NCI-H226 (cell line): Measurements from ENCODE around the gene ARHGEF3.

Experiments used
- DNase-seq: peaks from one replicate; pipeline ENCODE4 v3.0.0-alpha.2; 2015

Gene ARHGEF3

DNA sequence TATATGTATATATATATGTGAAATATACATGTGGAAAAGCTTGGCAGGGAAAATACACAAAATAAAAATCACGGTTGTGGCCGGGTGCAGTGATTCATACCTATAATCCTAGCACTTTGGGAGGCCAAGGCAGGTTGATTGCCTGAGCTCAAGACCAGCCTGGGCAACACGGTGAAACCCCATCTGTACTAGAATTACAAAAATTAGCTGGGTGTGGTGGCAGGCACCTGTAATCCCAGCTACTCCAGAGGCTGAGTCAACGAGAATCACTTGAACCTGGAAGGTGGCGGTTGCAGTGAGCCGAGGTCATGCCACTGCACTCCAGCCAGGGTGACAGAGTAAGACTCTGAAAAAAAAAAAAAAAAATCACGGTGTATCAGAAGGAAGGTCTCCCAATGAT lies 20.8 kb upstream of the ARHGEF3 start:
- no peak for DNase-seq

DNA sequence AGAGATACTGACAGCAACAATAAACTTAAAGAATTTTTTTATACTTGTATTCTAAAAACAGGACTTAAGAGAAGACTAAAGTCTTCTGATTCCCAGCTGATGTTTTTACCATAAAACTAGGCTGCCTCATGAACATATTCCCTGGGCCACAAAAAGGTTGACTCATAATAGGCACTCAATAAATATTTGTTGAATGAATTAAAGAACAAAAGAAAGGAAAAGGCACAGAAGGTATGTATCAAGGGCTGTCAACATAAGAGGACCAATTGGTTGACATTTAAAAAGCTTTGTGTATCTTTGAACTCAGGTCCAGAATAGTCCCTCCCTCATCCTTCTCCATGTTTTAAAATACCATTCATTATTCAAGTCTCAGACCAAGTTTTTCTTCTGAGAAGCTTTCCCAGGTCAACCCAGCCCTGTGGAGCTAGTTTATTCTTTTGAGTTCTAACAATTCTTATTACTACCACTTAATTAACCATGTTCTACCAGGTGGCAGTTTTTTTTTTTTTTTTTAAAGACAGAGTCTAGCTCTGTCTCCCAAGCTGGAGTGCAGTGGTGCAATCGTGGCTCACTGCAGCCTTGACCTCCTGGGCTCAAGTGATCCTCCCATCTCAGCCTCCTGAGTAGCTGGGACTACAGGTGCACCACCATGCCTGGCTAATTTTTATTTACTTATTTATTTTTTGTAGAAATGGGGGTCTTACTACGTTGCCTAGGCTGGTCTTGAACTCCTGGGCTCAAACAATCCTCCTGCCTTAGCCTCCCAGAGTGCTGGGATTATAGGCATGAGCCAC lies 17.5 kb upstream of the ARHGEF3 start:
- DNase-seq = no peak

DNA sequence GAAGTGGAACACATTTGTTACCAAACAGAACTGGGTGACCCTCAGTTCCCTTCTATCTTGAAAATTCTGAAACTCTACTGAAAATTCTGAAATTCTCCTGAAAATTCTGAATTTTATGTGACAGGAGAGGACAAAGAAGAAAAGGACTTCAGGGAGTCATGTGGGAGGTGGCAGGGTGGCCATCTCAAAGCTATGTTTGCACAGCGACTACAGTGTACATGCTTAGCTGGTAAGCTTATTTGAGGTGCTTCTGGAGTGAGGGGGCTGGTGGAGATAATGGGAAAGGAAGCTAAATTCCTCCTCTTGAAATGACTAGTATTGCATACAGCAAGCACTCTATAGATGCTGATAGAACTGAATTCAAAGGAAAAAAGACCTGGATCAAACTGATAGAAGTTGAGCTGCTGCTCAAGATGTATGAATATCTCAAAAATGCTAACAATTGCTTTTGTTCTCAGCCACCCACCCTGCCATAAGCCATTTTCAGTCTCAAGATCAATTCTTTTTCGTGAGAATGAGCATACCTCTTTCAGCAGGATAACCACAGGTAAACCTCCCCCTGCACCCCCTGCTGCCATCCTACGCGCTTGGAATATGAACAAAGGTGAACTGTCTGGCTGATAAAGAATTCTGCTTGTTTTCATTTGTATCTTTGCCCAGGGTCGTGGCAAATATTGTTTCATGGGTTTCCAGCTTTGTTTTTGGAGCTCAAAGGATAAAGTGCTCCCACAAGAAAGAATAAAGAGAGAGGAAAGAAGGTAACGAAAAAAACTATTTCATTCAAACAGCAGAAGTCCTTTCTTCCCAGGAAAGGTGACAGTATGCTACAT lies 16.6 kb upstream of the ARHGEF3 start:
- no peak for DNase-seq

DNA sequence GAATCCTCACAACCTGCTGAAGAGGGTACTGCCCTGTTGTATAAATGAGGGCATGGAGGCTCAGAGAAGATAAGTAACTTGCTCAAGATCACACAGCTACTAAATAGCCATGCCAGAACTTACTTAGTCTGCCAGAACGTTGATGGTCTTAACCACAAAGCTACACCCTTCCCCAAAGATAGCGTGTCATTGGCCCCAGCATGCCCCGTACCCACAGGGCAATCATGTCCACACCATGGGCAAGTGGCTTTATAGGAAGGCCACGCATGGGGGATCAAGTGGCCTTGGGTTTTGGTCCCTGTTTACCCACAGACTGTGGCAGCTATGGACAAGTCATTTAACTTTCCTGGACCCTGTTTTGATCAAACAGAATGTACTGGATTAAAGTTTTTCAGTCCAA lies 15.9 kb upstream of the ARHGEF3 start:
- no peak for DNase-seq

DNA sequence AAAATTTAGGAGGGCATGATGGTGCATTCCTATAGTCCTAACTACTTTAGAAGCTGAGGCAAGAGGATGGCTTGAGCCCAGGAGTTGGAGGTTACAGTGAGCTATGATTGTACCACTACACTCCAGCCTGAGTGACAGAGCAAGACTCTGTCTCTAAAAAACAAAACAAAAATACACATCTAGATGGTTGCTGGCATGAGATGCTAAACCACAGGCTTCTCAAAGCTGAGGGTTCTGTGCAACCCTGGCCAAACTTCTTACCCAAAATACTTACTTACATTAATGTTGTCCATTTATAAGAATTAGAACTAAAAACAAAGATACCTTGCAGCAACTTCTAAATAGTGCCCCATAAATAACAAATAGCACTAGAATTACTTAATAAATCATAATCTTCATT lies 14.3 kb upstream of the ARHGEF3 start:
- DNase-seq = no peak

DNA sequence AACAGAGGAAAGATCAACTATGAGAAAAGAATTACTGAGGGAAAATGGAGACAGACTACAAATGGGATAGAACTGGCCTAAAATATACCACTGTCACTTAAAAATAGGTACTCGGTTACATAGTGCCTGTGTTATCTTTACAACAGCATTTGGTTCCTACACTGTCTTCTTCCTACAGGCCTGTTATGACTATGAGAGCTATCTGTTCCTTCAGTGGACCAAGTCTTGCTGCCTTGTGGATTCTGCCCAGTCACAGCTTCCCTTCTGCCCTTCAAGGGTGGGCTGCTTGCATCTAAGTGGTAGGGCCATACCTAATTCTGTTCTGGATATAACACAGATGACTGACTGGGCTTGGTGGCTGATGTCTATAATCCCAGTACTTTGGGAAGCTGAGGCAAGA lies 13.8 kb upstream of the ARHGEF3 start:
- DNase-seq = no peak

GRCh38 chr3:56813653-56813960 lies 11.9 kb upstream of the ARHGEF3 start:
- DNase-seq = no peak

DNA sequence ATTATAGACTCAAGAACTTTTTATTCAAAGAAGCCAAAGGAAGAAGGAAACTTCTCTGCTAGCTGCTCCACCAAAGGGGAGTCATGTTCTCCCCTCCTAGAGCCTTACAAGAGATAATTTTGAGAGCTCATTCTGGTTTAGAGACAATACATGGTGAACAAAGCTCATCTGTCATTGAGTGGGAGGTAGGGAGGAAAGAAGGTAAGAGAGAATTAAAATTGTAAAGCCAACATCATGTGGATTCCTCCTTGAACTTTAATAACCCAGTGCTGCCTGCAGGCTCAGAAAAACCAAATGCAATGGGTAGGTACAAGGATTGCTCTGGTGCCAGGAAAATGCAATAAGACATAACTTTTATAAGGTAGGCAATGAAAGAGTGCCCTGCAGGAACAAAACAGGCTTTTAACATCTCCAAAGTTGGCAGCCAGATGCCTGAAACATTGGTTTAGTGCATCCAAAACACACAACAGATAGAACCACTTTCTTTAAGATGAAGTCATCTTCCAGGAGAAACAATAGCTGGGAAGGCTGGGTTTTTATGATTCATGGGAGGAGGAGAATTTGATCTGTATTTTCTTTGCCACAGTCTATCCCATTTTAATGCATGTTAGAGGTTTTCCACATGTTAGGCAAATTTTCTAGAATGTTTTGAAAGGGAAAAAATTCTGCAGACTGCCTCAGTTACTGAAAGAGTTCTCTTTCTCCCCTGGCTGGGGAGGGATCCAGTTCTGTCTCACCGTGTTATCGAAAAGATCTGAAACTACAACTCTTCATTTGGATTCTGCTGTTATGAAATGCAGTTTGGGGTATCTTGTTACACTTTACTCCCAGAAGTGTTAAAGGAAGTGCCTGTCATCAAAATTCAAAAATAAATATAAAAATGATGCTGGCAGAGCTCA lies 11.3 kb upstream of the ARHGEF3 start:
- DNase-seq = peak; percentile 41

- no peak for DNase-seq
These were observed 9.9 kb upstream of the ARHGEF3 start for GRCh38 chr3:56811546-56812202.

DNA sequence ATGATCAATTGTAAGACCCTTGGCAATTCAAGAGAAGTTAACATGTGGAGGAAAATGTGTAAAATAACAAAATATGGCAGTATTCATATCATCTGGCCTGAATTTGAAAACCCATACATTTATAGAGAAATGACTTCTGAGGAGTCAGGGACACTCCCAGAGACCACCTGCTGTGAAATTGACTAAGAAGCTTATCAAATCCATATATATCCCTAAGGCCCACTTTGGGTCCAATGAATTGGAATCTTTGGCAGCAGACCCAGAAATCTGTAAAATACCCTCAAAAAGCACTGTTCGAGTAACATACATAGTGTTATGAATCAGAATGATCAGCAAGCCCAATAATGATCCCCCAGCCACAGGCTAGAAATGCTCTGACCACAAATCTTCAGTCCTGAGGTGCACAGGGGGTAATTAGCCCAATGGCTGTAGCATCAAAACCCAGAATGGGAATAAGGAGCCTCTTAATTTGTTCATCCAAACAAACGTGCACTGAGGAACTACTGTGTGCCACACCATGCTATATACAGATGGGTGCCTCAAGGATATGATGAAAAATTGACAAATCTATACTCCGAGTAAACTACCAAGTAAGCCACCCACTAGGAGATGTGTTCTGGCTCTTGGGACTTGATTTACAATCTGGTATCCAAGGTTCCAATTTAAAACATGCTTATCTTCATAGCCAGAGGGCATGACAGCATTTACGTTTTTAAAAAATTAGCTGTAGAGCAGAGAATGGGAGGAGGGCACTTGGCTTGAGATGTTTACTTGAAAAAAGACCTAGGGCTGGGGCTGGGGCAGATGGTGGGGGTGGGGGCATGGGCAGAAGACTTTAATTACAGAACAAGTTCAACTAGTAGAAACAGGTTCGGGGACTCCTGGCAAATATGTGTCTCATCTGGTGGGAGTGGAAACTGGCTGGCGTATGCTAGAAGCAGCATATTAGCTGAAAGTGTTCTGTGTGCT lies 9.1 kb upstream of the ARHGEF3 start:
- DNase-seq = no peak

DNA sequence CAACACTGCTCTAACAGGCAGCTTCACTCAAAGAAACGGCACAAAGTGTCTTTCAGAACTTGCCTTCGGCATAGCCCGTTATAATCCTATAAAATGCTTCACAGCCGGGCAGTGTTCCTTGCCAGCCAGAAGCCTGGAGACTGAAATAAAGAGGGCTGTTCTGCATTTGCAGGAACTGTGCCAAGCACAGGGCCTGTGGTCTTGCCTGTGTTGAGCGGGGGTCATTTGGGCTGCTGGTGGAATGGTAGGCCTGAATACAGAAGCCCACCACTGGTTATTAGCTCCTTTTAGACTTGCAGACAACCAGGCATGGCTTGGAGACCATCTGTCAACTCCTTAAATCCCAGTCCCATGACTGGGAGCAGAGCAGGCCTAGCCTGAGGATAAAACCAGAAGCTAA lies 4.7 kb upstream of the ARHGEF3 start:
- DNase-seq = no peak

GRCh38 chr3:56802790-56803189 lies 1.0 kb upstream of the ARHGEF3 start:
- DNase-seq = no peak

- DNase-seq = no peak
These were observed 613 bp upstream of the ARHGEF3 start for GRCh38 chr3:56802378-56802745.

GRCh38 chr3:56800832-56801661 lies 702 bp downstream of the ARHGEF3 start:
- DNase-seq = no peak

DNA sequence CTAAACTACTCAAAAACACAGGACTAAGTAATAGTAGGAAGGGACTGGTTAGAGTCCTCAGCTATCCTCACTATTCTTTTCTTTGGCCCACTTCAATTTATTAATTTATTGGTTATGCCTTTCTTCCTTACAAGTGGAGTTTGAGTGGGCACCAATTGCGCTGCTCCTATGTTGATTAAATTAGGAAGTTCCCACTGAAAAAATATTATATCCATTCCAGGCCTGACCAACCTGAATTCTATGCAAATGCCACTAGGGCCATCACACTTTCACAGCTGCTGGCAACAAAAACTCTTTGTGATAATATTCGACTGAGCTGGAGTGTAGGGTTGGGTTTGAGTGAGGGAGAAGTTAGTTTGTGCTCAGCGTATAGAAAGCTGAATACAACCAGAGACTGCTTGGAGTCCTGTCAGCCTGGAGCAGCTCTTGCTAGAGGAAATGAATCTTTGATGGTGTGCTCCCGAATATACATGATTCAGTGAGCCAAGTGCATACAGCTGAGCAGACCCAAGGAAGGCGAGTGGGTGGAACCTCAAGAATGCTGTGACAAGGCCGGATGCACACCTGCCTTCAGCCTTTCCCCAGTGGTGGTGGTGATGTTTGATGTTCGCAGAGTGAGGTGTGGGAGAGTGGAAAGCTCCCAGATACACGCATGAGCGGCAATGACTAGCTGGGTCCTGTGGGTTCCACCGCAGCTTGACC lies 1.5 kb downstream of the ARHGEF3 start:
- no peak for DNase-seq

DNA sequence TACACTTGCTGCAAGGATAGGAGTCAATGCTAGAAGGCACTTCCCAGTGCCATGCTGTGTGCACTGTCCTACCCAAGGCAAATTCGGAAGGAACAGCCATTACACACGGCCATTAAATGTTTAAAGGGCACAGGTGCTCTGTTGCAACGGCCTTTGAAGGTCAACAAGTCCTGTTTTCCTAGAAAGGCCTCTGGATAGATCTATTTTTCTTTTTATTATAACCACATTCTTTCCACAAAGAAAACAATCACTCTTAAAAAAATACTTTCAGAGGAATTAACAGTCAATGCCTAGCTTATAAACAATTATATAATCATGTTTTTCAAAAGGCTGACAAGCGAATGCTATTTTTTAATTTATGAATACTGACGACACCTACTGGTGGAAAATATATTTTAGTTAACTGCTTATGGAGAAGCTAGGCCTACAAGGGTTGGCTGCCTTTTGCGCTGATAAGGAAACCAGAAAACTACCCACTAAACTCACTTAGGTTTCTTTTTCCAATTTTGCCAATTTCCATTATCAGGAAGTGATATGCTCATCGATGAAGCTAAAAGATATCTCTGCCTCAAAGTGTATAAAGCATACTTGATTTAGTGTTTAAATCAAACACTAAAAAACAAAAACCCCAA lies 2.4 kb downstream of the ARHGEF3 start:
- DNase-seq = peak; percentile 31

DNA sequence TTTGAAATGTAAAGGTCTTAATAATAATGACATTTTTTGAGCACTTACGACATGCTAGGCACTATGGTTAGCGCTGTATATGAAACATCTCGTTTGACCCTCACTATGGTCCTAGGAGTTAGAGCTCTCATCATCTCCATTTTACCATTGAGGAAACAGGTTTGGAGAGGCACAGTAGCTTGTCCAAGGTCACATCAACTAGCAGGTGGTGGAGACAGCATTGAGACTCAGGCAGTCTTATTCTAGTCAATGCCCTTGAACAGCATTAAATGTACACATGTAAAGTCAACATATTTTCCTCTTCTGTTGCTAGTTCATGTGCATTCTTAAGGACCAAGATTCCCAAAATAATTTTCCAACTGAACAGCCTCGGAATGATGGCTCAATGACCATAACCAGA lies 4.8 kb downstream of the ARHGEF3 start:
- DNase-seq = no peak

DNA sequence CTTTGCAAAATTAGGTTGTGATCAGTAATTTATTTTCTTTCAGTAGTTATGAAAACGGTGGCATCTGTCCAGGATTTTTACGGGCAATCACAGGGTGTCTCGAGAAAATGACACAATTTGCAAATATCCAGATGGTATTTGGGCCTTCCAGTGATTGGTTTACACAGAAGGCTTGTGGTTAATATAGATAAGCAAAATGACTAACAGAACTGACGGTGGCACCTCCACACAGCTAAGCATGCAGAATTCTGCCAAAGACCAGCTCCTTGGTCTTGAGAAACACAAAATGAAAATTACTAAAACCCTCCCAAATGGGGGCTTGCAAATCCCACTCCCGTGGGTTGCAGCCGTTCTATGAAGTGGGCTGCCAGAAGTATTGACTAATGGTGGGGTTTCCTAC lies 5.5 kb downstream of the ARHGEF3 start:
- peak; percentile 75 for DNase-seq

DNA sequence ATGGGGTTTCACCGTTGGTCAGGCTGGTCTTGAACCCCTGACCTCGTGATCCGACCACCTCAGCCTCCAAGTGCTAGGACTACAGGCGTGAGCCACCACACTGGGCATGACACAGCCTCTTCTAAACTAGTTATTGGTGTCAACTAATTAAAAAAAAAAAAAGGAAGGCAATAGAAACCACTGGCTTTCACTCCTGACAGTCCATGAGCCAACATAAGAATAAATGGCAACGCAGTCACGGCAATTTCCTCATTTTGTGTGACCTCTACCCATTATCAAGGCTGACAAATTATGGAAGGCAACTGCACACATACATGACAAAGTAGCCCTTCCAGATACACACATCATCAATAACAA lies 5.9 kb downstream of the ARHGEF3 start:
- DNase-seq = no peak
